Common myeloid progenitor, CD34-positive (primary cell): ENCODE results near the gene ADAMTS4.

Experiments
- CTCF ChIA-PET: fragments of 350-600 bp; sonication (Branson Sonifier 250); formaldehyde crosslinking; loops from one replicate; lab custom pipeline; 2021; ENCODE audit warnings: antibody characterized with exemption; lab: Charles Lee
- POLR2A ChIA-PET: fragments of 350-600 bp; sonication (Branson Sonifier 250); formaldehyde crosslinking; loops from one replicate; lab custom pipeline; 2021; ENCODE audit warnings: antibody characterized with exemption; lab: Charles Lee
- DNase-seq, 3 donors: peaks; one replicate each; pipeline versions ENCODE4 v3.0.0 to v3.0.0-alpha.2; 2013
- H3K27ac ChIP-seq, 2 experiments: 1 replicate in 1 of 2; 2 replicates in 1 of 2; pipeline ENCODE4 v1.7.0; 2013; ENCODE audit warnings: inconsistent platforms in 2 of 2, low read length in 2 of 2, mild to moderate bottlenecking in 2 of 2, low read depth in 1 of 2, moderate library complexity in 1 of 2; ENCODE audit not compliant: severe bottlenecking in 2 of 2, insufficient read depth in 1 of 2, poor library complexity in 1 of 2
- H3K27me3 ChIP-seq, 5 experiments: replicated peaks in 2 of 5; 1 replicate in 3 of 5; 2 replicates in 2 of 5; pipeline versions ENCODE4 v1.6.1 to v1.7.0; 2013; ENCODE audit warnings: low read length in 4 of 5, mild to moderate bottlenecking in 2 of 5, moderate library complexity in 2 of 5, inconsistent platforms in 1 of 5; ENCODE audit not compliant: insufficient read depth in 5 of 5, control insufficient read depth in 4 of 5
- H3K36me3 ChIP-seq, 4 experiments: 1 replicate in 2 of 4; 2 replicates in 2 of 4; pipeline versions ENCODE4 v1.6.1 to v1.7.0; 2013; ENCODE audit warnings: low read length in 3 of 4, control low read depth in 1 of 4, mild to moderate bottlenecking in 1 of 4; ENCODE audit not compliant: control insufficient read depth in 4 of 4, insufficient read depth in 4 of 4
- H3K4me1 ChIP-seq, 4 experiments: 1 replicate in 3 of 4; 2 replicates in 1 of 4; pipeline versions ENCODE4 v1.6.1 to v1.7.1; 2013; ENCODE audit warnings: low read length in 3 of 4, mild to moderate bottlenecking in 3 of 4, control low read depth in 1 of 4, inconsistent platforms in 1 of 4, moderate library complexity in 1 of 4; ENCODE audit not compliant: control insufficient read depth in 4 of 4, insufficient read depth in 4 of 4; ENCODE audit errors: control extremely low read depth in 1 of 4
- H3K4me3 ChIP-seq, 7 experiments: 1 replicate in 4 of 7; 2 replicates in 3 of 7; pipeline versions ENCODE4 v1.5.1 to v1.7.0; 2013; ENCODE audit warnings: mild to moderate bottlenecking in 7 of 7, low read length in 6 of 7, moderate library complexity in 6 of 7, inconsistent platforms in 2 of 7, low read depth in 2 of 7, control low read depth in 1 of 7; ENCODE audit not compliant: insufficient read depth in 4 of 7, control insufficient read depth in 1 of 7; ENCODE audit errors: extremely low read depth in 1 of 7
- H3K9me3 ChIP-seq, 5 experiments: 1 replicate in 4 of 5; 2 replicates in 1 of 5; pipeline versions ENCODE4 v1.6.1 to v1.7.1; 2013; ENCODE audit warnings: low read length in 4 of 5, mild to moderate bottlenecking in 2 of 5, inconsistent platforms in 1 of 5, low read depth in 1 of 5, moderate library complexity in 1 of 5; ENCODE audit not compliant: control insufficient read depth in 4 of 5, insufficient read depth in 2 of 5; ENCODE audit errors: control extremely low read depth in 1 of 5
- WGBS: methylation state at CpG from one replicate; pipeline ENCODE4 v1.1.5; 2013; ENCODE audit not compliant: insufficient coverage; 5-methylcytosine and 5-hydroxymethylcytosine counted together

The ADAMTS4 gene

GRCh38 chr1:161164901-161165610 lies 33.8 kb downstream of the ADAMTS4 start:
- WGBS, result 100% methylated on average over 10 of the region's 14 CpGs
- POLR2A ChIA-PET, result interaction anchor here (0.6 to 1.8 kb wide), 4 partner anchors 12 to 144 kb away, joined by 3 to 12 read pairs (median 4); partner anchors contain the start of genes B4GALT3, DEDD, F11R and UFC1
- CTCF ChIA-PET, result interaction anchor here (0.8 to 6.1 kb wide), 19 partner anchors 7 to 217 kb away, joined by 3 to 45 read pairs (median 6); partner anchors contain the start of genes ADAMTS4, B4GALT3, CFAP126 and KLHDC9
- no peaks in the 10 kb centered on the region for H3K9me3 ChIP-seq
- H3K4me1 ChIP-seq, result peaks cover 3 to 37% (median 31%) of the 10 kb centered on the region in 4 experiments
- no peaks in the 10 kb centered on the region for H3K27me3 ChIP-seq
- no peak for DNase-seq
- H3K27ac ChIP-seq, result peak overlapping the region; percentile 97 to 98
- H3K36me3 ChIP-seq, result peaks cover 5 to 56% (median 33%) of the 10 kb centered on the region in 4 experiments
- peak overlapping the region in 5 of 7 experiments; percentile 74 to 91 (median 77) for H3K4me3 ChIP-seq

- 100% methylated on average over 4 of the region's 5 CpGs for whole genome bisulfite sequencing
- peak overlapping the region in 1 of 2 experiments; percentile 98 for H3K27ac ChIP-seq
- DNase-seq, result no peak
- no peaks in the 10 kb centered on the region for H3K27me3 ChIP-seq
- H3K4me1 ChIP-seq, result peaks cover 3 to 44% (median 39%) of the 10 kb centered on the region in 4 experiments
- H3K36me3 ChIP-seq, result peaks cover 0 to 52% (median 22%) of the 10 kb centered on the region in 4 experiments
- H3K9me3 ChIP-seq, result no peaks in the 10 kb centered on the region
- POLR2A ChIA-PET, result no interaction called here
- CTCF ChIA-PET, result interaction anchor here (2.2 to 6.1 kb wide), 3 partner anchors 9 to 14 kb away, joined by 10 to 45 read pairs (median 12); partner anchors contain the start of genes B4GALT3 and UFC1
- no peak overlapping the region for H3K4me3 ChIP-seq
Observed at GRCh38 chr1:161163793-161164192, 35.1 kb downstream of the ADAMTS4 start.

- Histone ChIP-seq H3K27me3 (no peaks in the 10 kb centered on the region), H3K27ac (no peak overlapping the region), H3K4me1 (peaks cover 3 to 48% (median 42%) of the 10 kb centered on the region in 4 experiments), H3K9me3 (no peaks in the 10 kb centered on the region), H3K4me3 (no peak overlapping the region), H3K36me3 (peaks cover 3 to 57% (median 25%) of the 10 kb centered on the region in 4 experiments)
- ChIA-PET CTCF (interaction anchor here (1.1 to 1.7 kb wide), 4 partner anchors 9 to 92 kb away, joined by 3 to 12 read pairs (median 4); partner anchors contain the start of genes ADAMTS4 and ARHGAP30), POLR2A (no interaction called here)
- DNase-seq, result no peak
- WGBS, result 91% methylated on average over 5 of the region's 10 CpGs
Observed at GRCh38 chr1:161162806-161163205, 36.0 kb downstream of the ADAMTS4 start.

- ChIA-PET CTCF (interaction anchor here (1.1 to 1.7 kb wide), 5 partner anchors 9 to 152 kb away, joined by 3 to 12 read pairs (median 3); partner anchors contain the start of genes ADAMTS4, ARHGAP30 and SDHC), POLR2A (no interaction called here)
- 93% methylated on average over 5 of the region's 7 CpGs for WGBS
- Histone ChIP-seq H3K9me3 (no peaks in the 10 kb centered on the region), H3K4me3 (no peak overlapping the region), H3K4me1 (peaks cover 0 to 45% (median 39%) of the 10 kb centered on the region in 4 experiments), H3K36me3 (peaks cover 8 to 62% (median 30%) of the 10 kb centered on the region in 4 experiments), H3K27ac (peak overlapping the region in 1 of 2 experiments; percentile 28), H3K27me3 (no peaks in the 10 kb centered on the region)
- DNase-seq, result no peak
Observed at GRCh38 chr1:161162052-161162451, 36.8 kb downstream of the ADAMTS4 start.

- peak overlapping the region in 1 of 2 experiments; percentile 90 for H3K27ac ChIP-seq
- no peaks in the 10 kb centered on the region for H3K27me3 ChIP-seq
- ChIA-PET POLR2A (no interaction called here), CTCF (interaction anchor here (1.1 to 1.7 kb wide), 5 partner anchors 10 to 152 kb away, joined by 3 to 12 read pairs (median 3); partner anchors contain the start of genes ADAMTS4, ARHGAP30 and SDHC)
- peaks cover 8 to 66% (median 32%) of the 10 kb centered on the region in 4 experiments for H3K36me3 ChIP-seq
- H3K4me3 ChIP-seq, result no peak overlapping the region
- DNase-seq, result no peak
- no peaks in the 10 kb centered on the region for H3K9me3 ChIP-seq
- WGBS, result 96% methylated on average over 4 of the region's 5 CpGs
- H3K4me1 ChIP-seq, result peaks cover 0 to 41% (median 35%) of the 10 kb centered on the region in 4 experiments
Observed at GRCh38 chr1:161161652-161162051, 37.2 kb downstream of the ADAMTS4 start.

- Histone ChIP-seq H3K9me3 (no peaks in the 10 kb centered on the region), H3K4me3 (no peak overlapping the region), H3K27ac (peak overlapping the region in 1 of 2 experiments; percentile 90), H3K36me3 (peaks cover 8 to 66% (median 33%) of the 10 kb centered on the region in 4 experiments), H3K27me3 (no peaks in the 10 kb centered on the region), H3K4me1 (peaks cover 0 to 33% (median 27%) of the 10 kb centered on the region in 4 experiments)
- POLR2A ChIA-PET, result no interaction called here
- no peak for DNase-seq
- CTCF ChIA-PET, result no interaction called here
- 98% methylated on average over 22 of the region's 22 CpGs for WGBS
Observed at GRCh38 chr1:161160671-161161145, 38.1 kb downstream of the ADAMTS4 start.
